Liver (tissue), 9 donors: ENCODE data around the gene NEK6. TPM values are rescaled to one million over a fixed set of nuclear protein-coding genes. Genes with fewer than 3 reads are reported as not detected.

Source experiments
- DNase-seq: peaks from one replicate; pipeline ENCODE4 v3.0.0-alpha.2; 2017; ENCODE audit warnings: low spot score
- H3K27ac ChIP-seq, 2 donors: one replicate each; pipeline ENCODE4 v1.7.0; 2013; ENCODE audit warnings: inconsistent platforms in 2 of 2, low read length in 2 of 2, control low read depth in 1 of 2, low read depth in 1 of 2, mild to moderate bottlenecking in 1 of 2
- H3K27me3 ChIP-seq, 4 donors: one replicate each; pipeline versions ENCODE4 v1.6.1 to v1.7.0; 2013; ENCODE audit warnings: low read length in 3 of 4, inconsistent platforms in 1 of 4, mild to moderate bottlenecking in 1 of 4, moderate library complexity in 1 of 4; ENCODE audit not compliant: control insufficient read depth in 4 of 4, insufficient read depth in 4 of 4
- H3K36me3 ChIP-seq, 4 donors: one replicate each; pipeline versions ENCODE4 v1.6.1 to v1.7.0; 2013; ENCODE audit warnings: low read length in 3 of 4, mild to moderate bottlenecking in 3 of 4, low read depth in 1 of 4, moderate library complexity in 1 of 4; ENCODE audit not compliant: control insufficient read depth in 4 of 4, insufficient read depth in 3 of 4
- H3K4me1 ChIP-seq, 4 donors: one replicate each; pipeline versions ENCODE4 v1.6.1 to v1.7.0; 2013; ENCODE audit warnings: low read length in 3 of 4, mild to moderate bottlenecking in 3 of 4, moderate library complexity in 1 of 4; ENCODE audit not compliant: control insufficient read depth in 4 of 4, insufficient read depth in 4 of 4
- H3K4me3 ChIP-seq, 3 donors: one replicate each; pipeline versions ENCODE4 v1.6.1 to v1.7.0; 2013; ENCODE audit warnings: low read length in 3 of 3, control low read depth in 1 of 3, low read depth in 1 of 3, mild to moderate bottlenecking in 1 of 3
- H3K9ac ChIP-seq, 2 donors: one replicate each; pipeline ENCODE4 v1.7.0; 2013; ENCODE audit warnings: low read length in 2 of 2, mild to moderate bottlenecking in 2 of 2, moderate library complexity in 2 of 2, control low read depth in 1 of 2, low read depth in 1 of 2
- H3K9me3 ChIP-seq, 4 donors: one replicate each; pipeline versions ENCODE4 v1.6.1 to v1.7.0; 2013; ENCODE audit warnings: low read length in 3 of 4; ENCODE audit not compliant: control insufficient read depth in 4 of 4
- ATF3 ChIP-seq: IDR thresholded peaks from 2 replicates; pipeline ENCODE4 v1.6.1; 2016; ENCODE audit warnings: antibody characterized with exemption
- CTCF ChIP-seq: fragments of 150-350 bp; IDR thresholded peaks from 2 replicates; pipeline ENCODE4 v1.5.1; 2017; ENCODE audit warnings: improper control_type of control experiment, low read depth, low read length; ENCODE audit not compliant: missing input control
- EGR1 ChIP-seq, 2 donors: IDR thresholded peaks; 2 replicates each; pipeline ENCODE4 v1.6.1; 2016 to 2018; ENCODE audit warnings: antibody characterized with exemption in 2 of 2, low read depth in 2 of 2
- FOXA1 ChIP-seq: IDR thresholded peaks from 2 replicates; pipeline ENCODE4 v1.6.1; 2016; ENCODE audit warnings: antibody characterized with exemption
- FOXA2 ChIP-seq: IDR thresholded peaks from 2 replicates; pipeline ENCODE4 v1.6.1; 2016; ENCODE audit warnings: antibody characterized with exemption
- GABPA ChIP-seq, 2 donors: IDR thresholded peaks in 1 of 2; conservative IDR thresholded peaks in 1 of 2; 2 replicates each; pipeline ENCODE4 v1.6.1; 2016; ENCODE audit warnings: antibody characterized with exemption in 2 of 2, mild to moderate bottlenecking in 1 of 2, moderate library complexity in 1 of 2
- HNF4A ChIP-seq, 2 donors: conservative IDR thresholded peaks; 2 replicates each; pipeline ENCODE4 v1.6.1; 2016; ENCODE audit warnings: antibody characterized with exemption in 2 of 2, mild to moderate bottlenecking in 2 of 2
- HNF4G ChIP-seq: IDR thresholded peaks from 2 replicates; pipeline ENCODE4 v1.6.1; 2016; ENCODE audit warnings: antibody characterized with exemption
- JUND ChIP-seq, 2 donors: IDR thresholded peaks; 2 replicates each; pipeline ENCODE4 v1.6.1; 2016; ENCODE audit warnings: antibody characterized with exemption in 2 of 2
- MAX ChIP-seq: IDR thresholded peaks from 2 replicates; pipeline ENCODE4 v1.6.1; 2016; ENCODE audit warnings: antibody characterized with exemption
- NR2F2 ChIP-seq: IDR thresholded peaks from 2 replicates; pipeline ENCODE4 v1.6.1; 2016; ENCODE audit warnings: antibody characterized with exemption
- RAD21 ChIP-seq, 2 donors: IDR thresholded peaks; 2 replicates each; pipeline ENCODE4 v1.6.1; 2016; ENCODE audit warnings: antibody characterized with exemption in 2 of 2, mild to moderate bottlenecking in 2 of 2
- REST ChIP-seq: IDR thresholded peaks from 2 replicates; pipeline ENCODE4 v1.6.1; 2016; ENCODE audit warnings: antibody characterized with exemption, mild to moderate bottlenecking
- RXRA ChIP-seq, 2 donors: IDR thresholded peaks; 2 replicates each; pipeline ENCODE4 v1.6.1; 2017 to 2018; ENCODE audit warnings: antibody characterized with exemption in 2 of 2, mild to moderate bottlenecking in 1 of 2
- YY1 ChIP-seq: IDR thresholded peaks from 2 replicates; pipeline ENCODE4 v1.6.1; 2016; ENCODE audit warnings: antibody characterized with exemption, mild to moderate bottlenecking
- ZBTB33 ChIP-seq: IDR thresholded peaks from 2 replicates; pipeline ENCODE4 v1.6.1; 2016; ENCODE audit warnings: antibody characterized with exemption
- WGBS: extraction: QIAGEN DNeasy Blood & Tissue Kit; methylation state at CpG from one replicate; pipeline ENCODE4 v1.1.7; 2013; 5-methylcytosine and 5-hydroxymethylcytosine counted together
- polyA plus RNA-seq, 2 donors: library from polyadenylated mRNA; stranded (reverse) in 1 of 2; unstranded in 1 of 2; fragments of 200-250 nt in 1 of 2; fragments of >200 nt in 1 of 2; fragmentation: Nextera tagmentation in 1 of 2; extraction: Ambion mirVana in 1 of 2; gene quantifications; one replicate each; pipeline versions ENCODE4 v1.2.1 to v1.2.3, GENCODE V29; 2013 to 2015
- total RNA-seq, 2 donors: library from RNA; depleted of rRNA; stranded (reverse); fragments of >200 nt; gene quantifications; one replicate each; pipeline ENCODE4 v1.2.3, GENCODE V29; 2014
- donor health status: healthy.
- donor health status: healthy.
- donor health status: healthy.
- donor health status: healthy.
- donor health status: healthy.

The NEK6 gene
- total and polyA plus RNA-seq, 4 donors, result 32.5 to 49.7 (median 42.5) TPM

- 67% methylated on average over 2 of the region's 2 CpGs for WGBS
- no peak for DNase-seq
- H3K9ac ChIP-seq, result peak overlapping the region; percentile 27 to 57
- peak overlapping the region; percentile 97 to 98 for H3K27ac ChIP-seq
- no peaks in the 10 kb centered on the region for H3K9me3 ChIP-seq
- peaks cover 30 to 87% (median 59%) of the 10 kb centered on the region in 4 donors for H3K4me1 ChIP-seq
- H3K4me3 ChIP-seq, result no peak overlapping the region
- H3K36me3 ChIP-seq, result no peaks in the 10 kb centered on the region
- H3K27me3 ChIP-seq, result no peaks in the 10 kb centered on the region
- TF ChIP-seq HNF4A (conservative IDR thresholded peaks at IDR 0.05) (no peak), ZBTB33 (no peak), JUND (IDR thresholded peaks at IDR 0.05) (no peak), NR2F2 (no peak), FOXA1 (no peak), RXRA (IDR thresholded peaks at IDR 0.05) (no peak)
These were observed 9.1 kb downstream of the NEK6 start for GRCh38 chr9:124266826-124267201.

GRCh38 chr9:124267271-124267807 lies 9.6 kb downstream of the NEK6 start:
- no peak for DNase-seq
- peaks cover 29 to 87% (median 57%) of the 10 kb centered on the region in 4 donors for H3K4me1 ChIP-seq
- no peaks in the 10 kb centered on the region for H3K9me3 ChIP-seq
- no peaks in the 10 kb centered on the region for H3K36me3 ChIP-seq
- H3K9ac ChIP-seq, result peak overlapping the region; percentile 27 to 32
- no peak overlapping the region for H3K4me3 ChIP-seq
- TF ChIP-seq HNF4G (no peak), EGR1 (IDR thresholded peaks at IDR 0.05; ENCODE audit: low read depth in 2 of 2) (peak in 1 of 2 donors; percentile 58), FOXA1 (peak; percentile 15), JUND (IDR thresholded peaks at IDR 0.05) (peak in 1 of 2 donors; percentile 46), NR2F2 (no peak), FOXA2 (peak; percentile 33), HNF4A (conservative IDR thresholded peaks at IDR 0.05) (peak in 1 of 2 donors; percentile 71), RXRA (IDR thresholded peaks at IDR 0.05) (peak in 1 of 2 donors; percentile 55), RAD21 (IDR thresholded peaks at IDR 0.05) (peak; percentile 37 to 40), MAX (peak; percentile 96), CTCF (no peak), REST (peak; percentile 37), ATF3 (no peak), YY1 (peak; percentile 50), GABPA (IDR thresholded peaks at IDR 0.05 in 1 of 2, conservative IDR thresholded peaks at IDR 0.05 in 1 of 2) (no peak)
- H3K27me3 ChIP-seq, result no peaks in the 10 kb centered on the region
- H3K27ac ChIP-seq, result peak overlapping the region; percentile 97 to 98
- 41% methylated on average over 15 of the region's 15 CpGs for WGBS
